GM19452 (cell line): Measurements from ENCODE around the gene CEBPZ.
"Not testable (repeated sequence)": the region's sequence is repeated elsewhere in the genome, so short reads cannot be mapped to it uniquely, and the experiment has no call there.

Experiments
- ATAC-seq: cut with Tn5 transposase; IDR thresholded peaks from one replicate; pipeline ENCODE4 v1.9.1; 2021; ENCODE audit not compliant: unreplicated experiment

The CEBPZ gene

DNA sequence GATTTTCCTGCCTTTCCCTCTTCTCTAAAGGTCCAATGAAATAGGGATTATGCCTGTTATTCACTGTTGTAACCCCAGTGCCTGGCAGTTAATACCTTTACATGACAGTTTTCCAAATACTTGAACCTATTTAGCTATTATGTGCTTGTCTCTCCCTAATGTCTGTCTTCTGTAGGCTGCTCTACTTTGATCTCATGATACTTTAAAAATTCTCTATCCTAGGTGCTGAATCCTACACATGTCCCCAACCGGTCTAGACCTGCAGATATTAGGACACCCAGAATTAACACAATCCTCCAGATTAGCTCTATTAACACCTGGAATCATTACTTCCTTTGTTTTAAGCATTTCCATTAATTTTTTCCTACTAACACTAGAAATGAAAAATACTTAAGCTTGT lies 7.3 kb downstream of the CEBPZ start:
- ATAC-seq, result no peak

DNA sequence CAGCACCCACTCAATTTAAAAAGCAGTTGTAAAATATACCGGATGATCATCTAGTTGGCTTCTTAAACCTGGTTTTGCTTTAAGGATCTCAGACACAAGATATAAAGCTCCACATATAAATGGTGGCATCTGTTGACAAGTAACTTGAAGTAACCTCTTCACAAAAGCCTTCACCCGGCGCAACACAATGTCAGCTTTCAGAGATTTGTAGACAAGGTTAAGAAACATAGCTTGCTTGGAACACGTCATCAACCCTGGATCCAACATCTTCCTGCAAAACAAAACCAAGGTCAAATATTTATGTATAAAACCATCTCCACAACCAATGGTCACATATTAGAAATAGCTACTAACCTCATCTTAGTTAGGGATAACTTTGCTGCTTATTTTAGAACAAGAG lies 8.3 kb downstream of the CEBPZ start:
- ATAC-seq, result no peak

GRCh38 chr2:37219046-37219445 lies 12.3 kb downstream of the CEBPZ start:
- ATAC-seq, result no peak

DNA sequence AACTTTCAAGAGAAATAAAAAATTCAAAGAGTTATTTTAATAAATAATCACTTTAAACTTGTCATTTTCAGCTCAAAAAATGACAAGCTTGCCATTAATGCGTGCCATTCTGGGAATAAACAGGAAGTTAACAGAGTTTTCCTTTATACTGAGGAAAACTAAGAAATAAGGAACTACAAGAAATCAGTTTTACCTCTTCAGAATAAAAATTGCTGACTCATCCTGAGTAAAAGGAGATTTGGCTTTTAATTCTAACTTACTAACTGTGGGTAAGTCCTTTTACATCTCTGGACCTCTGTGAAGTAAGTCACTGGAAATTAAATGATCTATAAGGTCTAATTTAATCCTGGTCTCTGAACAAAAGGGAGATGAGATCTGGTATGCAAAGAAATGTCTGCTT lies 16.1 kb downstream of the CEBPZ start:
- no peak for ATAC-seq

DNA sequence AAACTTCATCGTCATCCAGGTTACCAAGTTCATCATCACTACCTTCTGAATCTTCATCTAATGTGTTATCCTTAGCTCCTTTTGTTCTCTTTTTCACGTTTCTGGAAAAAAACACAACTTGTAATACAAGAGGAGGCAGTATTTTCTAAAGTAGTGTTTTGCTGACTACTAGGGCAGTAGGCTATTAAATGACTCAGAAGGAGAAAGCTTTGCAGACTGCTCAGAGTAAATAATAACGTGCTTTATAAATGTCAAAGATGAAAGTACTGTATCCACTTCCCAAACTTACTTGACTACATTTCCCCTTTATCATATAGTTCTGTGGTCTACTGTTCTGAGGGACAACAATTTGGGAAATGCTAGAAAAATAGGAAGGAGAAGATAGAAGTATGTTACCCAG lies 19.5 kb downstream of the CEBPZ start:
- ATAC-seq, result no peak

GRCh38 chr2:37211212-37211611 lies 20.2 kb downstream of the CEBPZ start:
- ATAC-seq, result no peak

DNA sequence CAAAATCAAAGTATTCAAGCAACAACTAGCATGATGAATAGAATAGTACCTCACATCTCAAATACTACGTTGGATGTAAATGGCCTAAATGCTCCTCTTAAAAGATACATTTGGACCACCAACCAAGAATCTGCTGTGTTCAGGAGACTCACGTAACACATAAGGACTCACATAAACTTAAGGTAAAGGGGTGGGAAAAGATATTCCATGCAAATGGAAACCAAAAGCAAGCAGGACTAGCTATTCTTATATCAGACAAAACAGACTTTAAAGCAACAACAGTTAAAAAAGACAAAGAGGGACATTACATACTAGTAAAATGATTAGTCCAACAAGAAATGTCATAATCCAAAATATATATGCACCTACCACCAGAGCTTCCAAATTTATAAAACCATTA lies 24.6 kb downstream of the CEBPZ start:
- not testable (repeated sequence) for ATAC-seq

- no peak for ATAC-seq
Observed at GRCh38 chr2:37205689-37206341, 25.6 kb downstream of the CEBPZ start.

DNA sequence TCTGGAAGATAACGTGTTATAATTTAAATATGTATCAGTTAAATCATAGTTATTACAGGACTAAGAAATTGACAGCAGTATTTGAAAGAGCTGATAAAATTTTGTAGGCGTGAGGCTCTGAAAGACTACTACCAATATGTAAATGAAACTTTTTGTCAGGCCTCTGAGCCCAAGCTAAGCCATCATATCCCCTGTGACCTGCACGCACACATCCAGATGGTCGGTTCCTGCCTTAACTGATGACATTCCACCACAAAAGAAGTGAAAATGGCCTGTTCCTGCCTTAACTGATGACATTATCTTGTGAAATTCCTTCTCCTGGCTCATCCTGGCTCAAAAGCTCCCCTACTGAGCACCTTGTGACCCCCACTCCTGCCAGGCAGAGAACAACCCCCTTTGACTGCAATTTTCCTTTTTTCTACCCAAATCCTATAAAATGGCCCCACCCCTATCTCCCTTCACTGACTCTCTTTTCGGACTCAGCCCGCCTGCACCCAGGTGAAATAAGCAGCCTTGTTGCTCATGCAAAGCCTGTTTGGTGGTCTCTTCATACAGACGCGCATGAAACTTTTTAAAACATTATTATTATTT lies 26.2 kb downstream of the CEBPZ start:
- not testable (repeated sequence) for ATAC-seq

DNA sequence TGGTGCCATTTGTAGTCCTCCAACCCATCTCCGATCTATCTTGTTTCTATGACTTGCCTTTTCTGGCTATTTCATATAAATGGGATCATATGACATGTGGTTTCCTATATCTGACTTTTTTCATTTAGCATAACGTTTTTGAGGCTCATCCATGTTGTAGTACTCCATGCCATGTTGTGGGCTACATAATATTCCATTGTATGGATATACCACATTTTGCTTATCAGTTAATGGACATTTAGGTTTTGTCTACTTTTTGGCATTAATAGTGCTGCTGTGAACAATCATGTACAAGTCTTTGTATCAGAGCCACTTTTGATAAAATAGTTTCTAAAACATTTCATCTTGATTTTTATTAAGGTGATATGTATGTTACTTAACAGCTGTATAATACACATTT lies 27.7 kb downstream of the CEBPZ start:
- no peak for ATAC-seq

- no peak for ATAC-seq
Observed at GRCh38 chr2:37201766-37202165, 29.6 kb downstream of the CEBPZ start.

GRCh38 chr2:37201208-37201607 lies 30.2 kb downstream of the CEBPZ start:
- ATAC-seq, result no peak

- no peak for ATAC-seq
Observed at GRCh38 chr2:37198681-37199065, 32.7 kb downstream of the CEBPZ start.

GRCh38 chr2:37196320-37197195 lies 34.8 kb downstream of the CEBPZ start, which contains the start of gene CEBPZOS:
CEBPZOS (plus strand) TSS chr2:37196496; CDS start chr2:37199705, 3,209 bp downstream.
- peak; percentile 71 for ATAC-seq

- ATAC-seq, result not testable (repeated sequence)
Observed at GRCh38 chr2:37195862-37196319, 35.5 kb downstream of the CEBPZ start.

DNA sequence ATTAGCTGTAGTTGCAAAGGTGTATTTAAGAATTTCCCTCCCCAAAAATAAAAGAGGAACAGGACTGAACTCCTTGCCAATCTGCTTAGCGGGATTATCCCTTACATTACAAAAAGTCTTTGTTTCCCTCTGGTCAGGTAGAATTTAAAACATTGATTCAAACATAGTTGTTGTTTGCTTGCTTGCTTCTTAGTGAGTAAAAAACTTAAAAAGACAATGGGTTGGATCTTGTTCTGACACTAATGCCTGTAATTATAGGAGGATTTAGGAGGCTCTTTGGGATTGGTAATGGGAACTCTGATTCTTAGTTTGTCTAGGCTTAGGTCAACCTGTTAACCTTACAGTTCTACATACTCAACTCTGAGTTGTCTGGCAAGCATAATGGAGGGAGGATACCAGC lies 38.8 kb downstream of the CEBPZ start:
- ATAC-seq, result no peak

GRCh38 chr2:37191747-37192146 lies 39.6 kb downstream of the CEBPZ start:
- no peak for ATAC-seq

DNA sequence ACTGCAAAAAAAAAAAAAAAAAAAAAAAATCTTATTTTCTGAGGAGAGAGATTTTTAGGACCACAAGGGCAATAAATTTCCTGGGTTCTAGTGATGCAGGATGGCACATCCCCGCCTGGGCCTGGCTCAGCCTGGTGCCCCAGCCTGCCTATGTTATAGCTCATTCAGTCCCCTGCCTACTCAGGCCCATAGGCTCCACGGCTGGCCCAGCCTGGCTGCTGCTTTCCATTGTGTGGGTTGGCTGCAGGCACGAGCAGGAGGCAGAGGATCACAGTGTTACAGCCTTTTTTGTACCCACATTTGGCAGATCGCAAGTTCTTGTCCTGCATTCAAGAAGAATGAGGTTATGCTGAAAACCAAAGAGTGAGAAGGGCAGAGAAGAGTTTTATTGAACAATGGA lies 40.1 kb downstream of the CEBPZ start:
- ATAC-seq, result no peak

GRCh38 chr2:37190290-37190689 lies 41.1 kb downstream of the CEBPZ start:
- no peak for ATAC-seq

GRCh38 chr2:37189452-37190153 lies 41.8 kb downstream of the CEBPZ start:
- no peak for ATAC-seq

DNA sequence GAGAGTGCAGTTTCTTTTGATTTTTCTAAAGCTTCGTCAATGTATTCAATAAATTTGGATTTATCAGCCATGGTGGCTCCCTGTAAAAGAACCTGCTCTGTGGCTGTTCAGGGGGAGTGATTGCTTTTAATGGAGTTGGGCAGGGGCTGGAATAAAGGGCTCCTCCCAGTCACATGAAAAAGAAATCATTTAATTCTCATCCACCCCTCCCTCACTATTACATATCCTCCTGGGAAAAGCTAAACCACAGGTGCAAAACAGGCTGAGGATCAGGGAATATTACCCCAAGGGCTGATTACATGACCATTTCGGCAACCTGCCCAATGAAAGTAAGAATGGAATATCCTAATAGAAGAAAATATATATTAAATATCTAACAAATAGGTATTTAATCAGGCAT lies 42.8 kb downstream of the CEBPZ start, which contains the start of gene SULT6B1:
TSS of gene SULT6B1 (minus strand) at position 101 of the 400 bp plus-strand sequence. CDS start at position 71, 30 bp downstream.
- no peak for ATAC-seq
